LNCAP (cell line): Measurements from ENCODE around the gene C1orf115.

Experiments used
- CTCF ChIP-seq: fragments of 450-650 bp; IDR thresholded peaks from 2 replicates; pipeline ENCODE4 v1.5.1; 2017; ENCODE audit warnings: mild to moderate bottlenecking

C1orf115 gene

GRCh38 chr1:220690140-220691052 lies at the start of gene C1orf115:
Gene C1orf115 (plus strand): TSS chr1:220690363. CDS start chr1:220690403, 40 bp downstream.
- TF ChIP-seq CTCF: peak; percentile 100

- TF ChIP-seq CTCF: no peak
Measured at GRCh38 chr1:220642285-220642684, 47.9 kb upstream of the C1orf115 start.

GRCh38 chr1:220652995-220653394 lies 37.2 kb upstream of the C1orf115 start:
- no peak for TF ChIP-seq CTCF

- TF ChIP-seq CTCF: no peak
Measured at GRCh38 chr1:220655509-220655908, 34.7 kb upstream of the C1orf115 start.

- no peak for TF ChIP-seq CTCF
Measured at GRCh38 chr1:220655961-220656740, 34.0 kb upstream of the C1orf115 start.

- no peak for TF ChIP-seq CTCF
Measured at GRCh38 chr1:220666349-220666748, 23.8 kb upstream of the C1orf115 start.

GRCh38 chr1:220669005-220669404 lies 21.2 kb upstream of the C1orf115 start:
- TF ChIP-seq CTCF: no peak
